ENCODE results near the gene IL18R1.

DNA sequence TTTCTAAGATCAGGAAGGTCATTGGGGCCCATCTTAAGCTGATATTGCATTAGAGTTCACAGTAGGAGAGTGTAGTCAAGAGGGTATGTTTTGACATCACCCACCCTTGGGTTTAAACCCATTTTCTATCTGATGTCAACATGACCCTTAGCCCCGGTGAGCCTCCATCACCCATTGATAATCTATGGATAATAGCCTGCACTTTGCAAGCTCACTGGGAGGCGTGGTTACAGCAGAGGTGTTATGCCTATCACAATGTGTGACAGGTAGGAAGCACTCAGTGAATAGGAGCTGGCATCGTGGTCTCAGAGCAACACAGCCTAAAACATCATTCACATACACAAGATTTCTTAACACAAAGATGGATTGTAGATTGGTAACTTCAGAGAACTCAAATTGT, 88.6 kb downstream of the IL18R1 start:
- TF ChIP-seq MEIS2 (IDR thresholded peaks at IDR 0.05; ENCODE audit: partially characterized antibody) (no peak), POLR2A (conservative IDR thresholded peaks at IDR 0.05) (no peak), TBP (optimal IDR thresholded peaks at IDR 0.05; ENCODE audit: low read depth, low read length) (no peak), YBX1 (IDR thresholded peaks at IDR 0.05) (no peak), MTA1 (IDR thresholded peaks at IDR 0.05; ENCODE audit: borderline replicate concordance) (no peak)

All from K562 (cell line).